ENCODE data around the gene MMP28.

Gene MMP28

DNA sequence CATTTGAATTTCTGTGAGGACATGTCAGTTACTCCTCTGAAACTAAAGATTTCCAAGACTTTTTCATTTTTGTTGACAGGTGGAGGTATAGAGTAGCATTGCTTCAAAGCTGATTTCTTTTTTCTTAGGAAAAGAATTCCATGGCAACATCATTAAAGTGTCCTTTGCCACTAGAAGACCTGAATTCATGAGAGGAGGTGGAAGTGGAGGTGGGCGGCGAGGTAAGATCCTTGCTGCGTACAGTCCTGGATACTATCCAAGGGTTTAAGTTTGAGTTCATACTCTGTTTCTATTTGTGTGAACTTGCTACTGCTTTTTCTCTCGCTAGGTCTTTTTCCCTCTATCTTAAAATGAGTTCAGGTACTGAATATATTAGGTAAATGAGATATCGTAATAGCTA, 46.8 kb upstream of the MMP28 start:
- no peaks in the 10 kb centered on the region for H3K4me1 ChIP-seq (ENCODE audit: low read length)
- H3K27ac ChIP-seq (ENCODE audit: low read length), result no peak overlapping the region
- no peaks in the 10 kb centered on the region for H3F3A ChIP-seq (ENCODE audit: insufficient read depth, low read length)
- H3K9me3 ChIP-seq (replicated peaks; ENCODE audit: insufficient read depth, low read length), result no peaks in the 10 kb centered on the region
- H3K4me2 ChIP-seq (ENCODE audit: low read depth, low read length), result no peak overlapping the region
- H2AFZ ChIP-seq (ENCODE audit: low read length), result no peak overlapping the region
- no peak for DNase-seq
- no peak overlapping the region for H3K9ac ChIP-seq (ENCODE audit: low read length)
- TF ChIP-seq EZH2 (optimal IDR thresholded peaks at IDR 0.05; ENCODE audit: low read depth, low read length) (no peak), EZH2phosphoT487 (IDR thresholded peaks at IDR 0.05; ENCODE audit: low read length) (no peak)
- TF ChIP-seq, protein P1, sequence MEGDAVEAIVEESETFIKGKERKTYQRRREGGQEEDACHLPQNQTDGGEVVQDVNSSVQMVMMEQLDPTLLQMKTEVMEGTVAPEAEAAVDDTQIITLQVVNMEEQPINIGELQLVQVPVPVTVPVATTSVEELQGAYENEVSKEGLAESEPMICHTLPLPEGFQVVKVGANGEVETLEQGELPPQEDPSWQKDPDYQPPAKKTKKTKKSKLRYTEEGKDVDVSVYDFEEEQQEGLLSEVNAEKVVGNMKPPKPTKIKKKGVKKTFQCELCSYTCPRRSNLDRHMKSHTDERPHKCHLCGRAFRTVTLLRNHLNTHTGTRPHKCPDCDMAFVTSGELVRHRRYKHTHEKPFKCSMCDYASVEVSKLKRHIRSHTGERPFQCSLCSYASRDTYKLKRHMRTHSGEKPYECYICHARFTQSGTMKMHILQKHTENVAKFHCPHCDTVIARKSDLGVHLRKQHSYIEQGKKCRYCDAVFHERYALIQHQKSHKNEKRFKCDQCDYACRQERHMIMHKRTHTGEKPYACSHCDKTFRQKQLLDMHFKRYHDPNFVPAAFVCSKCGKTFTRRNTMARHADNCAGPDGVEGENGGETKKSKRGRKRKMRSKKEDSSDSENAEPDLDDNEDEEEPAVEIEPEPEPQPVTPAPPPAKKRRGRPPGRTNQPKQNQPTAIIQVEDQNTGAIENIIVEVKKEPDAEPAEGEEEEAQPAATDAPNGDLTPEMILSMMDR (IDR thresholded peaks at IDR 0.05; ENCODE audit: low read length), result no peak
- no peaks in the 10 kb centered on the region for H3K27me3 ChIP-seq (replicated peaks; ENCODE audit: insufficient read depth, low read length)
- no peak overlapping the region for H3K4me3 ChIP-seq (ENCODE audit: low read length)
- no peaks in the 10 kb centered on the region; the same call in 1 of the 2 replicates for H4K20me1 ChIP-seq (ENCODE audit: insufficient read depth, low read length)
- no peaks in the 10 kb centered on the region for H3K9me2 ChIP-seq (replicated peaks; ENCODE audit: insufficient read depth, low read length)
- peaks cover 8% of the 10 kb centered on the region; the same call in 1 of the 2 replicates for H3K79me2 ChIP-seq (ENCODE audit: low read length)
- peaks cover 22% of the 10 kb centered on the region for H3K36me3 ChIP-seq (replicated peaks; ENCODE audit: insufficient read depth, low read length)

- Histone ChIP-seq H3F3A (ENCODE audit: insufficient read depth, low read length) (no peaks in the 10 kb centered on the region), H2AFZ (ENCODE audit: low read length) (no peak overlapping the region), H3K9ac (ENCODE audit: low read length) (no peak overlapping the region), H4K20me1 (ENCODE audit: insufficient read depth, low read length) (no peaks in the 10 kb centered on the region; the same call in 1 of the 2 replicates), H3K4me3 (ENCODE audit: low read length) (no peak overlapping the region), H3K27ac (ENCODE audit: low read length) (no peak overlapping the region), H3K79me2 (ENCODE audit: low read length) (peaks cover 8% of the 10 kb centered on the region; the same call in 1 of the 2 replicates), H3K36me3 (replicated peaks; ENCODE audit: insufficient read depth, low read length) (peaks cover 27% of the 10 kb centered on the region), H3K9me3 (replicated peaks; ENCODE audit: insufficient read depth, low read length) (no peaks in the 10 kb centered on the region), H3K4me2 (ENCODE audit: low read depth, low read length) (no peak overlapping the region), H3K9me2 (replicated peaks; ENCODE audit: insufficient read depth, low read length) (no peaks in the 10 kb centered on the region), H3K4me1 (ENCODE audit: low read length) (no peaks in the 10 kb centered on the region), H3K27me3 (replicated peaks; ENCODE audit: insufficient read depth, low read length) (no peaks in the 10 kb centered on the region)
- no peak for DNase-seq
- TF ChIP-seq EZH2phosphoT487 (IDR thresholded peaks at IDR 0.05; ENCODE audit: low read length) (no peak), EZH2 (optimal IDR thresholded peaks at IDR 0.05; ENCODE audit: low read depth, low read length) (no peak)
- TF ChIP-seq, protein P1 (IDR thresholded peaks at IDR 0.05; ENCODE audit: low read length), result no peak
Observed at GRCh38 chr17:35841505-35841904, 46.1 kb upstream of the MMP28 start.

DNA sequence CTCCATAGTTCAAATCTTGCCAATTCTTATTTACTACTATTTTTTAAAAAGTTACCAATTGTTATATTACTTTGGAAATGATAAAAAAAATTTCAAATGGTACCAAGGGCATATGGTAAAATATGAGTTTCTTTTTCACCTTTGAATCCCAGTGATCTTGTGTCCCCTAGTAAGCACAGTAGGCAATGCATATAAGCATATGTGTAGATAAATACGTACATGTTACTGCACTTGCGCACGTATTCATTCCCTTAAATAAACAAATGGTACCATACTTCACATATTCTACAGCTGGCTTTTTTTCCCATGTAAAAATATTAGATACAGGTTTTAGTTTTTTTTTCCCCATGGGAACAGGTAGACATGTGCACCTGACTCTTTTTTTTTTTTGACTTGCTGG, 45.7 kb upstream of the MMP28 start:
- H3K9me3 ChIP-seq (replicated peaks; ENCODE audit: insufficient read depth, low read length), result no peaks in the 10 kb centered on the region
- no peaks in the 10 kb centered on the region for H3K4me1 ChIP-seq (ENCODE audit: low read length)
- no peak overlapping the region for H3K4me2 ChIP-seq (ENCODE audit: low read depth, low read length)
- H3K36me3 ChIP-seq (replicated peaks; ENCODE audit: insufficient read depth, low read length), result peaks cover 31% of the 10 kb centered on the region
- no peaks in the 10 kb centered on the region for H3F3A ChIP-seq (ENCODE audit: insufficient read depth, low read length)
- H4K20me1 ChIP-seq (ENCODE audit: insufficient read depth, low read length), result no peaks in the 10 kb centered on the region; the same call in 1 of the 2 replicates
- no peak for DNase-seq
- TF ChIP-seq EZH2phosphoT487 (IDR thresholded peaks at IDR 0.05; ENCODE audit: low read length), result no peak
- TF ChIP-seq, protein P1 (IDR thresholded peaks at IDR 0.05; ENCODE audit: low read length), result no peak
- TF ChIP-seq EZH2 (optimal IDR thresholded peaks at IDR 0.05; ENCODE audit: low read depth, low read length), result no peak
- no peak overlapping the region for H3K4me3 ChIP-seq (ENCODE audit: low read length)
- H2AFZ ChIP-seq (ENCODE audit: low read length), result no peak overlapping the region
- no peak overlapping the region for H3K27ac ChIP-seq (ENCODE audit: low read length)
- H3K9ac ChIP-seq (ENCODE audit: low read length), result no peak overlapping the region
- no peaks in the 10 kb centered on the region for H3K9me2 ChIP-seq (replicated peaks; ENCODE audit: insufficient read depth, low read length)
- H3K27me3 ChIP-seq (replicated peaks; ENCODE audit: insufficient read depth, low read length), result no peaks in the 10 kb centered on the region
- H3K79me2 ChIP-seq (ENCODE audit: low read length), result peaks cover 12% of the 10 kb centered on the region; the same call in 1 of the 2 replicates
